ENCODE measurements around the gene KIF17.
A peak's percentile ranks its signal among the peaks of the same experiment; 100 is the strongest.

Gene KIF17

GRCh38 chr1:20731057-20731991 is 13.5 kb upstream of the KIF17 start:
- peaks cover 25% of the 10 kb centered on the region for H3K4me1 ChIP-seq (ENCODE audit: control insufficient read depth, low read length)
- no peaks in the 10 kb centered on the region for H3K79me2 ChIP-seq (ENCODE audit: control insufficient read depth, low read length)
- H3K9me3 ChIP-seq (ENCODE audit: control insufficient read depth, insufficient read depth, low read length) = no peaks in the 10 kb centered on the region
- no peaks in the 10 kb centered on the region for H3K36me3 ChIP-seq (ENCODE audit: control insufficient read depth, low read length)
- H3K27ac ChIP-seq (ENCODE audit: low read depth, low read length) = no peak overlapping the region
- no peak for TF ChIP-seq CTCF (IDR thresholded peaks at IDR 0.05; ENCODE audit: low read depth, low read length, poor library complexity, severe bottlenecking)
- TF ChIP-seq EZH2phosphoT487 (IDR thresholded peaks at IDR 0.05; ENCODE audit: borderline replicate concordance, low read length) = peak; percentile 67; the same call in 1 of the 2 replicates
- peak overlapping the region; percentile 88 for H3K4me2 ChIP-seq (ENCODE audit: low read length)
- no peaks in the 10 kb centered on the region for H3K9me2 ChIP-seq (replicated peaks; ENCODE audit: control insufficient read depth, low read length)
- H4K20me1 ChIP-seq (ENCODE audit: control insufficient read depth, insufficient read depth, low read depth, low read length) = no peaks in the 10 kb centered on the region
- H3K27me3 ChIP-seq (ENCODE audit: control insufficient read depth, low read length) = peaks cover 58% of the 10 kb centered on the region
- H3F3A ChIP-seq (ENCODE audit: control insufficient read depth, insufficient read depth) = peaks cover 3% of the 10 kb centered on the region; the same call in 1 of the 2 replicates
- H3K4me3 ChIP-seq (ENCODE audit: low read length) = peak overlapping the region; percentile 77

- H3K27me3 ChIP-seq (ENCODE audit: control insufficient read depth, low read length) = peaks cover 58% of the 10 kb centered on the region
- no peak overlapping the region for H3K27ac ChIP-seq (ENCODE audit: low read depth, low read length)
- peaks cover 3% of the 10 kb centered on the region; the same call in 1 of the 2 replicates for H3F3A ChIP-seq (ENCODE audit: control insufficient read depth, insufficient read depth)
- H3K79me2 ChIP-seq (ENCODE audit: control insufficient read depth, low read length) = no peaks in the 10 kb centered on the region
- no peaks in the 10 kb centered on the region for H3K36me3 ChIP-seq (ENCODE audit: control insufficient read depth, low read length)
- no peaks in the 10 kb centered on the region for H3K9me2 ChIP-seq (replicated peaks; ENCODE audit: control insufficient read depth, low read length)
- no peaks in the 10 kb centered on the region for H3K9me3 ChIP-seq (ENCODE audit: control insufficient read depth, insufficient read depth, low read length)
- no peaks in the 10 kb centered on the region for H4K20me1 ChIP-seq (ENCODE audit: control insufficient read depth, insufficient read depth, low read depth, low read length)
- no peak for TF ChIP-seq EZH2phosphoT487 (IDR thresholded peaks at IDR 0.05; ENCODE audit: borderline replicate concordance, low read length)
- no peak for TF ChIP-seq CTCF (IDR thresholded peaks at IDR 0.05; ENCODE audit: low read depth, low read length, poor library complexity, severe bottlenecking)
- peaks cover 25% of the 10 kb centered on the region for H3K4me1 ChIP-seq (ENCODE audit: control insufficient read depth, low read length)
- H3K4me3 ChIP-seq (ENCODE audit: low read length) = no peak overlapping the region
- no peak overlapping the region for H3K4me2 ChIP-seq (ENCODE audit: low read length)
Observed at GRCh38 chr1:20730690-20731056, 12.9 kb upstream of the KIF17 start.

- Histone ChIP-seq H3K4me1 (ENCODE audit: control insufficient read depth, low read length) (peaks cover 25% of the 10 kb centered on the region), H3F3A (ENCODE audit: control insufficient read depth, insufficient read depth) (peaks cover 3% of the 10 kb centered on the region; the same call in 1 of the 2 replicates), H4K20me1 (ENCODE audit: control insufficient read depth, insufficient read depth, low read depth, low read length) (no peaks in the 10 kb centered on the region), H3K27me3 (ENCODE audit: control insufficient read depth, low read length) (peaks cover 58% of the 10 kb centered on the region), H3K9me3 (ENCODE audit: control insufficient read depth, insufficient read depth, low read length) (no peaks in the 10 kb centered on the region), H3K27ac (ENCODE audit: low read depth, low read length) (no peak overlapping the region), H3K9me2 (replicated peaks; ENCODE audit: control insufficient read depth, low read length) (no peaks in the 10 kb centered on the region), H3K4me2 (ENCODE audit: low read length) (no peak overlapping the region), H3K79me2 (ENCODE audit: control insufficient read depth, low read length) (no peaks in the 10 kb centered on the region), H3K36me3 (ENCODE audit: control insufficient read depth, low read length) (no peaks in the 10 kb centered on the region), H3K4me3 (ENCODE audit: low read length) (no peak overlapping the region)
- TF ChIP-seq EZH2phosphoT487 (IDR thresholded peaks at IDR 0.05; ENCODE audit: borderline replicate concordance, low read length) = no peak
- TF ChIP-seq CTCF (IDR thresholded peaks at IDR 0.05; ENCODE audit: low read depth, low read length, poor library complexity, severe bottlenecking) = no peak
Observed at GRCh38 chr1:20729990-20730689, 12.3 kb upstream of the KIF17 start.

Data from DOHH2 (cell line).